ENCODE results near the gene RNASE12. TPM values are rescaled to one million over a fixed set of nuclear protein-coding genes. Genes with fewer than 3 reads are reported as not detected.

Gene RNASE12
- total RNA-seq, 4 donors from 2014 or later: not detected

DNA sequence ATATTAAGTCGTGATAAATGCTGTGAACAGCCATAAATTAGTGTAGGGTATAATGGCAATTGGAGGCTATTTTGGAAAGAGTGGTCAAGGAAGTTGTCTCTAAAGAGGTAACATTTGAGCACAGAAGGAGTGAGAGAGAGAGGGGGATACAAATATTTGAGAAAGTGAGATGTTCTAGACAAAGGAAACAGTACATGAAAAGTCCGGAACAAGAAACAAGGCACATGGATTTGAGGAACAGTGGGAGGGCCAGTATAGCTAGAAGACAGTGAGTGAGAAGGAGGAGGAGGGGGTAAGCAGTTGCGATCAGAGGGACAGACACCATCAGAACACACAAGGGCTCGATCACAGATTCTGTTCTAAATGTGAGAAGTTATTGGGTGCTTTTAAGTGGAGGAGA is 20.1 kb upstream of the RNASE12 start:
- Histone ChIP-seq H3K36me3 (no peaks in the 10 kb centered on the region), H3K27me3 (no peaks in the 10 kb centered on the region), H3K9me3 (no peaks in the 10 kb centered on the region), H3K4me3 (no peak overlapping the region), H3K27ac (no peak overlapping the region), H3K4me1 (peaks cover 0 to 48% (median 7%) of the 10 kb centered on the region in 3 donors)
- ATAC-seq: no peak
- TF ChIP-seq, protein P1, sequence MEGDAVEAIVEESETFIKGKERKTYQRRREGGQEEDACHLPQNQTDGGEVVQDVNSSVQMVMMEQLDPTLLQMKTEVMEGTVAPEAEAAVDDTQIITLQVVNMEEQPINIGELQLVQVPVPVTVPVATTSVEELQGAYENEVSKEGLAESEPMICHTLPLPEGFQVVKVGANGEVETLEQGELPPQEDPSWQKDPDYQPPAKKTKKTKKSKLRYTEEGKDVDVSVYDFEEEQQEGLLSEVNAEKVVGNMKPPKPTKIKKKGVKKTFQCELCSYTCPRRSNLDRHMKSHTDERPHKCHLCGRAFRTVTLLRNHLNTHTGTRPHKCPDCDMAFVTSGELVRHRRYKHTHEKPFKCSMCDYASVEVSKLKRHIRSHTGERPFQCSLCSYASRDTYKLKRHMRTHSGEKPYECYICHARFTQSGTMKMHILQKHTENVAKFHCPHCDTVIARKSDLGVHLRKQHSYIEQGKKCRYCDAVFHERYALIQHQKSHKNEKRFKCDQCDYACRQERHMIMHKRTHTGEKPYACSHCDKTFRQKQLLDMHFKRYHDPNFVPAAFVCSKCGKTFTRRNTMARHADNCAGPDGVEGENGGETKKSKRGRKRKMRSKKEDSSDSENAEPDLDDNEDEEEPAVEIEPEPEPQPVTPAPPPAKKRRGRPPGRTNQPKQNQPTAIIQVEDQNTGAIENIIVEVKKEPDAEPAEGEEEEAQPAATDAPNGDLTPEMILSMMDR (IDR thresholded peaks at IDR 0.05): no peak
- TF ChIP-seq POLR2A (IDR thresholded peaks at IDR 0.05): no peak
- no peak for TF ChIP-seq POLR2AphosphoS5 (IDR thresholded peaks at IDR 0.05)
- TF ChIP-seq EP300 (IDR thresholded peaks at IDR 0.05): no peak
- 52 to 57% methylated on average over 4 of the region's 4 CpGs for WGBS, 2 donors (ENCODE audit: low coverage in 1 of 2)

DNA sequence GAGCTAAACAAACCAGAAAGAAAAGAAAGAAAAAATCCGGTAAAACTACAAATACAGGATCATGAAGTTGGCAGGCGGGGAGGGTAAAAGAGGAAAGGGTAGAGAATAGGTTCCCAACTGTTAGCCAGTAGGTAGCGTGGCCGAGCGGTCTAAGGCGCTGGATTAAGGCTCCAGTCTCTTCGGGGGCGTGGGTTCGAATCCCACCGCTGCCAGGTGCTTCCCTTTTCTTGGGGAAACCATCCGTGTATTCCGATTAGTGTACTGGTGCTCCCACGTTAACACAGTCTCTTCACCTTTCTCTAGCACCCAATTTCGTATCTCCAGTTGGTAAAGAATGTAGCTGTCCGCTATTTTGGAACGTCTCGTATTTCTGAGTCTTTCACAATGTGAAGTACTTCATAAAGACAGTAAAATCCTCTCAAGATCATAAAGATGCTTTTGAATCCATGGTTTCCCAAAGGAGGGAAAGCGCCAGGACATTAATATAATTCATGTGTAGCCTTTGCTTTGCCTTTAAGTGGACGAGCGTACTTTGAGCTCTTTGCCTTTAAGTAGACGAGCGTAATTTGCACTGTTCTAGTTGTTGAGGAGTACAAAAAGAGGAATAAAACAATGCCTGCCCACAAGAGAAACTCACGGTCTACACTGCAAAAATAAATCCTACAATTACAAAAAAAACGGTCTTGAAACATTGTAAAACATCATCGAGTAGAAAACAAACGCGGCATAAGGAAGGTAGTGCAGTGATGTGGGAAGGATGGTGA is 19.0 kb upstream of the RNASE12 start:
- ATAC-seq: peak; percentile 37
- H3K4me1 ChIP-seq: peaks cover 0 to 48% (median 7%) of the 10 kb centered on the region in 3 donors
- peak overlapping the region; percentile 73 to 90 for H3K4me3 ChIP-seq
- H3K27me3 ChIP-seq: no peaks in the 10 kb centered on the region
- WGBS, 2 donors (ENCODE audit: low coverage in 1 of 2): 4 to 9% methylated on average over 24 to 27 of the region's 27 CpGs
- H3K9me3 ChIP-seq: no peaks in the 10 kb centered on the region
- TF ChIP-seq, protein P1 (IDR thresholded peaks at IDR 0.05): no peak
- no peaks in the 10 kb centered on the region for H3K36me3 ChIP-seq
- H3K27ac ChIP-seq: peak overlapping the region; percentile 12 to 86 (median 82)

DNA sequence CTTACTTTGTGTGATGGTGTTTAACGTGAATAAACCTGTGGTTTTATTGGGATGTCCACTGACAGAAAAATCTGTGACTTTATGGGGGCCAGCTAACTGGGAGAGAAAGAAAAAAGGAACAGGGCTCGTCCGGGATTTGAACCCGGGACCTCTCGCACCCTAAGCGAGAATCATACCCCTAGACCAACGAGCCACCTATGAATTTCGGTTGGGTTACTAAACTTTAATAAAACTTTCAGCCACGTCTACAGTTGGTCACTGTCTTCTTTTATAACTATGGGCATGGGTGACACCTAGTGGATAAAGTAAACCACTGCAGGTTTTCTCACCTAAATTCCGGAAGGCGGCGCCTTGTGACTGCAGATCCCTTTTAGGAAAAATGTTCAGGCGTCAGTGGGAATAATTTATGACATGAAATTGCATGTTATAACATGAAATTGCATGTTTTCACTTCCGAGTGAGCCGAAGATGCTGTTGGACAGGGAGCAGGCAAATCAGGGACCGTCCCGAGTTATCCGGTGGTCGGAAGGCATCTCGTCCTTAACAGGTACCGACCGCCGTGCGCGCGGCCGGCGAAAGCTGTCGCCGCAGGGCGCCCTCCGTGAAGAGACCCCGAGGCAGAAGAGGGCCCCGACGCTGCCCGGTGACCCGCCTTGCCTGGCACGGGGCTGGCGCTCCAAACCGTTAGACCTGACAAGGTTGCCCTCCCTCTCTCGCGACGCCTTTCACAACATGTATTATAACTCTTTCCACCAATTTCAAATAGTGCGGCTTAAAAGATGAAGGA is 18.2 kb upstream of the RNASE12 start:
- TF ChIP-seq, protein P1 (IDR thresholded peaks at IDR 0.05): peak in 3 of 4 experiments; percentile 91 to 98 (median 97)
- no peak for TF ChIP-seq EP300 (IDR thresholded peaks at IDR 0.05)
- peak; percentile 50 for ATAC-seq
- H3K4me3 ChIP-seq: peak overlapping the region; percentile 73 to 90
- no peaks in the 10 kb centered on the region for H3K9me3 ChIP-seq
- 1 to 2% methylated on average over 12 to 31 of the region's 44 CpGs for WGBS, 2 donors (ENCODE audit: low coverage in 1 of 2)
- H3K27ac ChIP-seq: peak overlapping the region; percentile 12 to 86 (median 82)
- H3K27me3 ChIP-seq: no peaks in the 10 kb centered on the region
- no peaks in the 10 kb centered on the region for H3K36me3 ChIP-seq
- H3K4me1 ChIP-seq: peaks cover 0 to 40% (median 1%) of the 10 kb centered on the region in 3 donors

DNA sequence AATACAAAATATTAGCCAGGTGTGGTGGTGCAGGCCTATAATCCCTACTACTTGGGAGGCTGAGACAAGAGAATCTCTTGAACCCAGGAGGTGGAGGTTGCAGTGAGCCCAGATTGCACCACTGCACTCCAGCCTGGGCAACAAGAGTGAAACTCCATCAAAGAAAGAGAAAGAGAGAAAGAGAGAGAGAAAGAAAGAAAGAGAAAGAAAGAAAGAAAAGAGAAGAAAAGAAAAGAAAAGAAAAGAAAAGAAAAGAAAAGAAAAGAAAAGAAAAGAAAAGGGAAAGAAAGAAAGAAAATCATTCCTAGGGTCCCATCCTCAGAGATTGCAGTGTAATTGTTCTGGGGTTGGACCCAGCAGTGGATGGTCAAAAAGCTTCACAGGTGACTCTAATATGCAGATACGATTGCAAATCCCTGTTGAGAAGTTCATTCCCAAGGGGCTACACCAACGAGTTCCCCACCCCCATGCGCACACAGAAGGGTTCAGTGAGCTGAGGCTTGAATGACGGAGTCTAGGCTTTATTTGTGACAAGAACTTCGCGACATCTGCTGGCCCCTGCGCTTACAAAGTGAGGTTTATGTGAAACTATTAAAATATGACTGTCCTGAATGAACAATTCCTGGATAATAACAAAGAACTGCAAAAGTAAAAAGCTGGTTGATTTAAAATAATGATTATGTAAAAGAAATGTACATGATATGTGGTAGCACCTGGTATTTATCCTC is 17.4 kb upstream of the RNASE12 start:
- no peak for ATAC-seq
- H3K4me1 ChIP-seq: peaks cover 0 to 34% (median 0%) of the 10 kb centered on the region in 3 donors
- no peak overlapping the region for H3K4me3 ChIP-seq
- 49 to 61% methylated on average over 6 to 7 of the region's 7 CpGs for WGBS, 2 donors (ENCODE audit: low coverage in 1 of 2)
- H3K9me3 ChIP-seq: no peaks in the 10 kb centered on the region
- H3K27me3 ChIP-seq: no peaks in the 10 kb centered on the region
- H3K36me3 ChIP-seq: no peaks in the 10 kb centered on the region
- no peak for TF ChIP-seq POLR2A (IDR thresholded peaks at IDR 0.05)
- TF ChIP-seq, protein P1 (IDR thresholded peaks at IDR 0.05): no peak
- TF ChIP-seq EP300 (IDR thresholded peaks at IDR 0.05): no peak
- TF ChIP-seq POLR2AphosphoS5 (IDR thresholded peaks at IDR 0.05): no peak
- H3K27ac ChIP-seq: peak overlapping the region in 1 of 4 donors; percentile 81

Measured in gastroesophageal sphincter (tissue), 4 donors.